GM23338 (cell line): ENCODE results near the gene ATG9A. TPM values are rescaled to one million over a fixed set of nuclear protein-coding genes. Genes with fewer than 3 reads are reported as not detected.

Source experiments
- ATAC-seq: fragments of 200-7000 bp; cut with Tn5 transposase; 3 replicates; pipeline ENCODE4 v1.9.1; 2020
- DNase-seq: peaks from one replicate; pipeline ENCODE4 v3.0.0-alpha.2; 2015; ENCODE audit warnings: low spot score
- H2AFZ ChIP-seq: fragments of 200-600 bp; sonication (generic); 2 replicates; pipeline ENCODE4 v1.8.0; 2016; ENCODE audit warnings: antibody characterized with exemption, mild to moderate bottlenecking, moderate library complexity
- H3F3A ChIP-seq: fragments of 200-600 bp; sonication (generic); replicated peaks from 2 replicates; pipeline ENCODE4 v1.8.0; 2017; ENCODE audit warnings: antibody characterized with exemption, mixed run types, low read depth
- H3K27ac ChIP-seq: fragments of 200-600 bp; sonication (generic); 2 replicates; pipeline ENCODE4 v1.6.1; 2016; ENCODE audit warnings: low read depth
- H3K27me3 ChIP-seq: fragments of 200-600 bp; sonication (generic); 2 replicates; pipeline ENCODE4 v1.8.0; 2016; ENCODE audit warnings: mild to moderate bottlenecking, mixed run types, moderate library complexity; ENCODE audit not compliant: insufficient read depth
- H3K36me3 ChIP-seq: fragments of 200-600 bp; sonication (generic); 2 replicates; pipeline ENCODE4 v1.8.0; 2016; ENCODE audit warnings: mild to moderate bottlenecking; ENCODE audit not compliant: insufficient read depth
- H3K4me1 ChIP-seq: fragments of 200-600 bp; sonication (generic); 2 replicates; pipeline ENCODE4 v1.8.0; 2016; ENCODE audit warnings: mild to moderate bottlenecking, moderate library complexity; ENCODE audit not compliant: insufficient read depth
- H3K4me2 ChIP-seq: fragments of 200-600 bp; sonication (generic); 2 replicates; pipeline ENCODE4 v1.7.1; 2017; ENCODE audit warnings: mixed run types
- H3K4me3 ChIP-seq: fragments of 200-600 bp; sonication (generic); 2 replicates; pipeline ENCODE4 v1.6.1; 2016; ENCODE audit warnings: mixed run types
- H3K79me2 ChIP-seq: fragments of 200-600 bp; sonication (generic); replicated peaks from 2 replicates; pipeline ENCODE4 v1.8.0; 2017; ENCODE audit warnings: mild to moderate bottlenecking; ENCODE audit not compliant: insufficient read depth
- H3K9me2 ChIP-seq: fragments of 200-600 bp; sonication (generic); 2 replicates; pipeline ENCODE4 v1.8.0; 2017; ENCODE audit not compliant: insufficient read depth
- H4K20me1 ChIP-seq: fragments of 200-600 bp; sonication (generic); replicated peaks from 2 replicates; pipeline ENCODE4 v1.8.0; 2017; ENCODE audit warnings: mild to moderate bottlenecking; ENCODE audit not compliant: insufficient read depth
- H3K27ac Mint-ChIP-seq: 2 replicates; pipeline ENCODE4 v1.8.0; 2020; ENCODE audit warnings: inconsistent platforms, mild to moderate bottlenecking, moderate library complexity, mixed read lengths
- H3K27me3 Mint-ChIP-seq: 3 replicates; pipeline ENCODE4 v1.8.0; 2022; ENCODE audit warnings: low read depth, mild to moderate bottlenecking, moderate library complexity, mixed read lengths, inconsistent platforms; ENCODE audit not compliant: insufficient read depth, poor library complexity
- H3K36me3 Mint-ChIP-seq: 3 replicates; pipeline ENCODE4 v1.8.0; 2021; ENCODE audit warnings: low read depth, mild to moderate bottlenecking, inconsistent platforms, moderate library complexity, mixed read lengths
- H3K4me1 Mint-ChIP-seq: 3 replicates; pipeline ENCODE4 v1.8.0; 2020; ENCODE audit warnings: mild to moderate bottlenecking, inconsistent platforms, mixed read lengths
- H3K4me3 Mint-ChIP-seq: 3 replicates; pipeline ENCODE4 v1.8.0; 2021; ENCODE audit warnings: moderate library complexity, mild to moderate bottlenecking, inconsistent platforms, mixed read lengths
- H3K9me3 Mint-ChIP-seq: 3 replicates; pipeline ENCODE4 v1.8.0; 2020; ENCODE audit warnings: moderate library complexity, mild to moderate bottlenecking, inconsistent platforms, mixed read lengths
- CREB1 ChIP-seq: fragments of 250-450 bp; sonication (Bioruptor Pico); IDR thresholded peaks from 2 replicates; pipeline ENCODE4 v1.5.0; 2020; ENCODE audit warnings: low read depth, mild to moderate bottlenecking, moderate library complexity
- EZH2 ChIP-seq: fragments of 200-600 bp; sonication (generic); IDR thresholded peaks from one replicate; pipeline ENCODE4 v1.8.0; 2017; ENCODE audit warnings: antibody characterized with exemption, mild to moderate bottlenecking, low read depth; ENCODE audit not compliant: unreplicated experiment
- EZH2phosphoT487 ChIP-seq: fragments of 200-600 bp; sonication (generic); IDR thresholded peaks from one replicate; pipeline ENCODE4 v1.8.1; 2018; ENCODE audit warnings: antibody characterized with exemption; ENCODE audit not compliant: unreplicated experiment
- JUNB ChIP-seq: IDR thresholded peaks from one replicate; pipeline ENCODE4 v1.6.1; 2016; ENCODE audit warnings: antibody characterized with exemption; ENCODE audit not compliant: unreplicated experiment
- NANOG ChIP-seq: IDR thresholded peaks from 2 replicates; pipeline ENCODE4 v1.6.1; 2016; ENCODE audit warnings: antibody characterized with exemption, borderline replicate concordance
- POLR2AphosphoS5 ChIP-seq: IDR thresholded peaks from 2 replicates; pipeline ENCODE4 v1.6.1; 2016; ENCODE audit warnings: antibody characterized with exemption, low read depth
- STAT1 ChIP-seq: IDR thresholded peaks from one replicate; pipeline ENCODE4 v1.6.1; 2016; ENCODE audit warnings: antibody characterized with exemption; ENCODE audit not compliant: unreplicated experiment
- ZNF114 ChIP-seq: fragments of 250-450 bp; sonication (Bioruptor Pico); IDR thresholded peaks from 2 replicates; pipeline ENCODE4 v1.5.0; 2020; ENCODE audit warnings: mild to moderate bottlenecking, moderate library complexity
- ZNF331 ChIP-seq: fragments of 250-450 bp; sonication (Bioruptor Pico); IDR thresholded peaks from 2 replicates; pipeline ENCODE4 v1.5.0; 2020; ENCODE audit warnings: low read depth, mild to moderate bottlenecking, moderate library complexity
- polyA plus RNA-seq: library from polyadenylated mRNA; unstranded; fragments of >200 nt; fragmentation: Nextera tagmentation; extraction: Ambion mirVana; gene quantifications from 2 replicates; pipeline ENCODE4 v1.2.1, GENCODE V29; 2016
- total RNA-seq: library from RNA; depleted of rRNA; stranded (reverse); fragments of >200 nt; shearing (Covaris generic); gene quantifications from 2 replicates; pipeline ENCODE4 v1.2.3, GENCODE V29; 2014
- TF ChIP-seq, protein P1 (sequence below): IDR thresholded peaks from 2 replicates; pipeline ENCODE4 v1.6.1; 2016; ENCODE audit warnings: antibody characterized with exemption
- TF ChIP-seq, protein P2 (sequence below): fragments of 250-450 bp; sonication (Bioruptor Pico); IDR thresholded peaks from 2 replicates; pipeline ENCODE4 v1.5.0; 2020; ENCODE audit warnings: mild to moderate bottlenecking, moderate library complexity
- TF ChIP-seq, protein P3 (sequence below), 2 experiments: fragments of 200-600 bp in 1 of 2; sonication (generic) in 1 of 2; conservative IDR thresholded peaks; 2 replicates each; pipeline versions ENCODE4 v1.5.1 to v1.6.1; 2016 to 2017; ENCODE audit warnings: antibody characterized with exemption in 2 of 2, low read depth in 2 of 2, mild to moderate bottlenecking in 2 of 2, moderate library complexity in 1 of 2
- TF ChIP-seq, protein P4 (sequence below): IDR thresholded peaks from one replicate; pipeline ENCODE4 v1.6.1; 2018; ENCODE audit warnings: antibody characterized with exemption; ENCODE audit not compliant: unreplicated experiment

ATG9A gene
- total and polyA plus RNA-seq, 2 experiments from 2014 or later = 20.7 to 54.2 TPM

DNA sequence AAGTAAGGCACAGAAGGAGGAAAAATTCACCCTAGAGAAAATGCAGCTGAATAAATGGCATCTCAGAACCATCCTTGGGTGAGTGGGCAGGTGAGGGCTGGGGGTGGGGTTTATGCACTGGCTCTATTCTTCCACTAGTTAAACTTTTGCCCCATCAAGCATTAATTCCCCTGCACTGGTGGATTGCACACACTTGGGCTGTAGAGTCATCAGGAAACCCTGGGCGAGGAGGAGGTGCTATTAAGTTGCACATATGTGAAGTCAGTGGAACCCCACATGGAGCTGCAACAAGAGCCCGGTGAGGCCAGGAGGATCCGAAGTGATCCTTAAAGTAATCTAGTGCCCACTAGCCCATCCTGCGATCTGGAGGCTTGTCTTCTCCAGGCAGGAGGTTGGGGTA is 42.9 kb upstream of the ATG9A start (continued):
- no peak for TF ChIP-seq ZNF331 (CRISPR knock-in tag)
- TF ChIP-seq, protein P1, sequence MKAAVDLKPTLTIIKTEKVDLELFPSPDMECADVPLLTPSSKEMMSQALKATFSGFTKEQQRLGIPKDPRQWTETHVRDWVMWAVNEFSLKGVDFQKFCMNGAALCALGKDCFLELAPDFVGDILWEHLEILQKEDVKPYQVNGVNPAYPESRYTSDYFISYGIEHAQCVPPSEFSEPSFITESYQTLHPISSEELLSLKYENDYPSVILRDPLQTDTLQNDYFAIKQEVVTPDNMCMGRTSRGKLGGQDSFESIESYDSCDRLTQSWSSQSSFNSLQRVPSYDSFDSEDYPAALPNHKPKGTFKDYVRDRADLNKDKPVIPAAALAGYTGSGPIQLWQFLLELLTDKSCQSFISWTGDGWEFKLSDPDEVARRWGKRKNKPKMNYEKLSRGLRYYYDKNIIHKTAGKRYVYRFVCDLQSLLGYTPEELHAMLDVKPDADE = no peak

DNA sequence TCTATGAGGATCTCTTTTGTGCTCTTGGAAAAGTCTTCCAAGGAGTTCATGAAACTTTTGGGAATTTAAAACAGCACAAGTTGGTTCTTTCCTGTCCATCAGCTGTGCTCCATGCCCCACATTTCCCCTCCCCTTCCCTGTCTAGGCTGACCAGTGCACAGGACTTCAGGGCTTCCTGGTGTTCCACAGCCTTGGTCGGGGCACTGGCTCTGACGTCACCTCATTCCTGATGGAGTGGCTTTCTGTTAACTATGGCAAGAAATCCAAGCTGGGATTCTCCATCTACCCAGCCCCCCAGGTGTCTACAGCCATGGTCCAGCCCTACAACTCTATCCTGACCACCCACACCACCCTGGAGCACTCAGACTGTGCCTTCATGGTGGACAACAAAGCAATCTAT is 41.6 kb upstream of the ATG9A start:
- DNase-seq (no peak), ATAC-seq (no peak)
- no peaks in the 10 kb centered on the region for H4K20me1 ChIP-seq
- no peaks in the 10 kb centered on the region for H3K36me3 ChIP-seq
- H3K27ac Mint-ChIP-seq = no peak overlapping the region
- no peaks in the 10 kb centered on the region for H3F3A ChIP-seq
- H3K79me2 ChIP-seq = no peaks in the 10 kb centered on the region
- H3K4me2 ChIP-seq = no peak overlapping the region
- no peaks in the 10 kb centered on the region for H3K9me2 ChIP-seq
- no peaks in the 10 kb centered on the region for H3K36me3 Mint-ChIP-seq
- no peak overlapping the region for H3K4me3 ChIP-seq
- no peaks in the 10 kb centered on the region for H3K27me3 ChIP-seq
- no peaks in the 10 kb centered on the region for H3K9me3 Mint-ChIP-seq
- peaks cover 13% of the 10 kb centered on the region for H3K4me1 Mint-ChIP-seq
- H3K4me3 Mint-ChIP-seq = no peak overlapping the region
- H3K4me1 ChIP-seq = peaks cover 12% of the 10 kb centered on the region; the same call in 1 of the 2 replicates
- no peak overlapping the region for H2AFZ ChIP-seq
- H3K27ac ChIP-seq = no peak overlapping the region
- peaks cover 19% of the 10 kb centered on the region for H3K27me3 Mint-ChIP-seq
- TF ChIP-seq NANOG (no peak), ZNF331 (CRISPR knock-in tag) (no peak), EZH2phosphoT487 (no peak), ZNF114 (CRISPR knock-in tag) (no peak), POLR2AphosphoS5 (no peak), STAT1 (no peak), CREB1 (CRISPR knock-in tag) (no peak), JUNB (no peak), EZH2 (no peak)
- TF ChIP-seq, protein P2, sequence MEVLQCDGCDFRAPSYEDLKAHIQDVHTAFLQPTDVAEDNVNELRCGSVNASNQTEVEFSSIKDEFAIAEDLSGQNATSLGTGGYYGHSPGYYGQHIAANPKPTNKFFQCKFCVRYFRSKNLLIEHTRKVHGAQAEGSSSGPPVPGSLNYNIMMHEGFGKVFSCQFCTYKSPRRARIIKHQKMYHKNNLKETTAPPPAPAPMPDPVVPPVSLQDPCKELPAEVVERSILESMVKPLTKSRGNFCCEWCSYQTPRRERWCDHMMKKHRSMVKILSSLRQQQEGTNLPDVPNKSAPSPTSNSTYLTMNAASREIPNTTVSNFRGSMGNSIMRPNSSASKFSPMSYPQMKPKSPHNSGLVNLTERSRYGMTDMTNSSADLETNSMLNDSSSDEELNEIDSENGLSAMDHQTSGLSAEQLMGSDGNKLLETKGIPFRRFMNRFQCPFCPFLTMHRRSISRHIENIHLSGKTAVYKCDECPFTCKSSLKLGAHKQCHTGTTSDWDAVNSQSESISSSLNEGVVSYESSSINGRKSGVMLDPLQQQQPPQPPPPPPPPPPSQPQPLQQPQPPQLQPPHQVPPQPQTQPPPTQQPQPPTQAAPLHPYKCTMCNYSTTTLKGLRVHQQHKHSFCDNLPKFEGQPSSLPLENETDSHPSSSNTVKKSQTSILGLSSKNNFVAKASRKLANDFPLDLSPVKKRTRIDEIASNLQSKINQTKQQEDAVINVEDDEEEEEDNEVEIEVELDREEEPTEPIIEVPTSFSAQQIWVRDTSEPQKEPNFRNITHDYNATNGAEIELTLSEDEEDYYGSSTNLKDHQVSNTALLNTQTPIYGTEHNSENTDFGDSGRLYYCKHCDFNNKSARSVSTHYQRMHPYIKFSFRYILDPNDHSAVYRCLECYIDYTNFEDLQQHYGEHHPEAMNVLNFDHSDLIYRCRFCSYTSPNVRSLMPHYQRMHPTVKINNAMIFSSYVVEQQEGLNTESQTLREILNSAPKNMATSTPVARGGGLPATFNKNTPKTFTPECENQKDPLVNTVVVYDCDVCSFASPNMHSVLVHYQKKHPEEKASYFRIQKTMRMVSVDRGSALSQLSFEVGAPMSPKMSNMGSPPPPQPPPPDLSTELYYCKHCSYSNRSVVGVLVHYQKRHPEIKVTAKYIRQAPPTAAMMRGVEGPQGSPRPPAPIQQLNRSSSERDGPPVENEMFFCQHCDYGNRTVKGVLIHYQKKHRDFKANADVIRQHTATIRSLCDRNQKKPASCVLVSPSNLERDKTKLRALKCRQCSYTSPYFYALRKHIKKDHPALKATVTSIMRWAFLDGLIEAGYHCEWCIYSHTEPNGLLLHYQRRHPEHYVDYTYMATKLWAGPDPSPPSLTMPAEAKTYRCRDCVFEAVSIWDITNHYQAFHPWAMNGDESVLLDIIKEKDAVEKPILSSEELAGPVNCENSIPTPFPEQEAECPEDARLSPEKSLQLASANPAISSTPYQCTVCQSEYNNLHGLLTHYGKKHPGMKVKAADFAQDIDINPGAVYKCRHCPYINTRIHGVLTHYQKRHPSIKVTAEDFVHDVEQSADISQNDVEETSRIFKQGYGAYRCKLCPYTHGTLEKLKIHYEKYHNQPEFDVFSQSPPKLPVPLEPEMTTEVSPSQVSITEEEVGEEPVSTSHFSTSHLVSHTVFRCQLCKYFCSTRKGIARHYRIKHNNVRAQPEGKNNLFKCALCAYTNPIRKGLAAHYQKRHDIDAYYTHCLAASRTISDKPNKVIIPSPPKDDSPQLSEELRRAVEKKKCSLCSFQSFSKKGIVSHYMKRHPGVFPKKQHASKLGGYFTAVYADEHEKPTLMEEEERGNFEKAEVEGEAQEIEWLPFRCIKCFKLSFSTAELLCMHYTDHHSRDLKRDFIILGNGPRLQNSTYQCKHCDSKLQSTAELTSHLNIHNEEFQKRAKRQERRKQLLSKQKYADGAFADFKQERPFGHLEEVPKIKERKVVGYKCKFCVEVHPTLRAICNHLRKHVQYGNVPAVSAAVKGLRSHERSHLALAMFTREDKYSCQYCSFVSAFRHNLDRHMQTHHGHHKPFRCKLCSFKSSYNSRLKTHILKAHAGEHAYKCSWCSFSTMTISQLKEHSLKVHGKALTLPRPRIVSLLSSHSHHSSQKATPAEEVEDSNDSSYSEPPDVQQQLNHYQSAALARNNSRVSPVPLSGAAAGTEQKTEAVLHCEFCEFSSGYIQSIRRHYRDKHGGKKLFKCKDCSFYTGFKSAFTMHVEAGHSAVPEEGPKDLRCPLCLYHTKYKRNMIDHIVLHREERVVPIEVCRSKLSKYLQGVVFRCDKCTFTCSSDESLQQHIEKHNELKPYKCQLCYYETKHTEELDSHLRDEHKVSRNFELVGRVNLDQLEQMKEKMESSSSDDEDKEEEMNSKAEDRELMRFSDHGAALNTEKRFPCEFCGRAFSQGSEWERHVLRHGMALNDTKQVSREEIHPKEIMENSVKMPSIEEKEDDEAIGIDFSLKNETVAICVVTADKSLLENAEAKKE = no peak
- TF ChIP-seq, protein P3, sequence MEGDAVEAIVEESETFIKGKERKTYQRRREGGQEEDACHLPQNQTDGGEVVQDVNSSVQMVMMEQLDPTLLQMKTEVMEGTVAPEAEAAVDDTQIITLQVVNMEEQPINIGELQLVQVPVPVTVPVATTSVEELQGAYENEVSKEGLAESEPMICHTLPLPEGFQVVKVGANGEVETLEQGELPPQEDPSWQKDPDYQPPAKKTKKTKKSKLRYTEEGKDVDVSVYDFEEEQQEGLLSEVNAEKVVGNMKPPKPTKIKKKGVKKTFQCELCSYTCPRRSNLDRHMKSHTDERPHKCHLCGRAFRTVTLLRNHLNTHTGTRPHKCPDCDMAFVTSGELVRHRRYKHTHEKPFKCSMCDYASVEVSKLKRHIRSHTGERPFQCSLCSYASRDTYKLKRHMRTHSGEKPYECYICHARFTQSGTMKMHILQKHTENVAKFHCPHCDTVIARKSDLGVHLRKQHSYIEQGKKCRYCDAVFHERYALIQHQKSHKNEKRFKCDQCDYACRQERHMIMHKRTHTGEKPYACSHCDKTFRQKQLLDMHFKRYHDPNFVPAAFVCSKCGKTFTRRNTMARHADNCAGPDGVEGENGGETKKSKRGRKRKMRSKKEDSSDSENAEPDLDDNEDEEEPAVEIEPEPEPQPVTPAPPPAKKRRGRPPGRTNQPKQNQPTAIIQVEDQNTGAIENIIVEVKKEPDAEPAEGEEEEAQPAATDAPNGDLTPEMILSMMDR (conservative IDR thresholded peaks at IDR 0.05; ENCODE audit: low read depth in 2 of 2) = no peak
- TF ChIP-seq, protein P4, sequence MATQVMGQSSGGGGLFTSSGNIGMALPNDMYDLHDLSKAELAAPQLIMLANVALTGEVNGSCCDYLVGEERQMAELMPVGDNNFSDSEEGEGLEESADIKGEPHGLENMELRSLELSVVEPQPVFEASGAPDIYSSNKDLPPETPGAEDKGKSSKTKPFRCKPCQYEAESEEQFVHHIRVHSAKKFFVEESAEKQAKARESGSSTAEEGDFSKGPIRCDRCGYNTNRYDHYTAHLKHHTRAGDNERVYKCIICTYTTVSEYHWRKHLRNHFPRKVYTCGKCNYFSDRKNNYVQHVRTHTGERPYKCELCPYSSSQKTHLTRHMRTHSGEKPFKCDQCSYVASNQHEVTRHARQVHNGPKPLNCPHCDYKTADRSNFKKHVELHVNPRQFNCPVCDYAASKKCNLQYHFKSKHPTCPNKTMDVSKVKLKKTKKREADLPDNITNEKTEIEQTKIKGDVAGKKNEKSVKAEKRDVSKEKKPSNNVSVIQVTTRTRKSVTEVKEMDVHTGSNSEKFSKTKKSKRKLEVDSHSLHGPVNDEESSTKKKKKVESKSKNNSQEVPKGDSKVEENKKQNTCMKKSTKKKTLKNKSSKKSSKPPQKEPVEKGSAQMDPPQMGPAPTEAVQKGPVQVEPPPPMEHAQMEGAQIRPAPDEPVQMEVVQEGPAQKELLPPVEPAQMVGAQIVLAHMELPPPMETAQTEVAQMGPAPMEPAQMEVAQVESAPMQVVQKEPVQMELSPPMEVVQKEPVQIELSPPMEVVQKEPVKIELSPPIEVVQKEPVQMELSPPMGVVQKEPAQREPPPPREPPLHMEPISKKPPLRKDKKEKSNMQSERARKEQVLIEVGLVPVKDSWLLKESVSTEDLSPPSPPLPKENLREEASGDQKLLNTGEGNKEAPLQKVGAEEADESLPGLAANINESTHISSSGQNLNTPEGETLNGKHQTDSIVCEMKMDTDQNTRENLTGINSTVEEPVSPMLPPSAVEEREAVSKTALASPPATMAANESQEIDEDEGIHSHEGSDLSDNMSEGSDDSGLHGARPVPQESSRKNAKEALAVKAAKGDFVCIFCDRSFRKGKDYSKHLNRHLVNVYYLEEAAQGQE = no peak
